Measurements from ENCODE around the gene ARHGAP23.

Gene ARHGAP23

GRCh38 chr17:38533866-38534497, 105.7 kb downstream of the ARHGAP23 start:
- no peak for DNase-seq

DNA sequence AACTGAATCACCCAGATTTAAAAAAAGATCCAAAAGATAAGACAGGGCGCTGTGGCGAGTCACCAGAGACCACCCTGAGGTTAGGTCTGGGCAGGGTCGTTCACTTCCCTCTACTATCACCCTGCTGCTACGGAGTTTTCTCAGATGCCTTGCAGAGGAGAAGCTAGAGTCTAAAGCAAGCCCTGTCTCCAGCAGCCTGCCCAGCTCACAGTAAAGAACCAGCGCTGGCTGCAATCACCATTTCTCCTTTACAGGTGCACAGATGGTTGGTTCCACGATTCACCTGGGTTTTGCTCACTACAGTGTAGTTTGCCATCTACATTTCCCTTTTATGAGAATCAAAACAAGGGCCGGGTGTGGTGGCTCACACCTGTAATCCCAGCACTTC, 106.2 kb downstream of the ARHGAP23 start:
- DNase-seq, result no peak

DNA sequence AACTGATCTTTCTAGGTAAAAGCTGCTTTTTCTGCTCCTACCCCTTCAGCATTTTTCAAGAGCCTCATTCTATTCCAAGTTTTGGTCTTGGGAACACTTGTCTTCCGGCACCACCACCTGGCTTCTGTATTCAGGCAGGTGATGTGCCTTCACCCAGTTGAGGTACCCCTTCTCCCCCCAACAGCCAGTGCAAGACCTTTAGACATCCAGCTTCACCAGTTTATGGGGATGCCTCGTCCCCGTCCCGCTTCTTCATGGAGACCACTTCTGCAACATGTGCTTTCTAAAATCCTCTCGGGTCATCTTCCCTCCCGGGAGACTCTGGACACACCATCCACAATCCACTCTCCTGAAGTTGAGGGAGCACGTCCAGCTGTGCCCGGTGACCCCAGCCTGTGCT, 107.6 kb downstream of the ARHGAP23 start:
- DNase-seq, result no peak

- DNase-seq, result no peak
Observed at GRCh38 chr17:38536661-38537060, 108.4 kb downstream of the ARHGAP23 start.

DNA sequence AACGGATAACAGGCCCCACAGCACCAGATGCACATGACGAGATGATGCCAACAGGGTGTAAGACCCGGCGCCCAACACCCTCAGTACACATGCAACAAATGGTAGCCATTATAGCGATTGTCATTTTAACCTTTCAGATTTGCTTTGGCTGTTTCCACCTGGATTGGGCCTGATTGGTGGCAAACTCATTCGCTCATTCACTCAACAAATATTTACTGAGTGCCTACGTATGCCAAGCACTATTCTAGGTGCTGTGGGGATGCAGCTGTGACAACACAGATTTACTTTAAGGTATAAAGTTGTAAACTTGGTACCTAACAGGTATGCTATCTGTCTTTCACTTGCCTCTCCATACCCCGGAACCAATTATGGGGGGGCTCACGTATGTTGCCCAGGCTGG, 110.6 kb downstream of the ARHGAP23 start:
- no peak for DNase-seq

GRCh38 chr17:38539386-38539785, 111.1 kb downstream of the ARHGAP23 start:
- DNase-seq, result no peak

GRCh38 chr17:38540514-38541045, 112.3 kb downstream of the ARHGAP23 start:
- no peak for DNase-seq

DNA sequence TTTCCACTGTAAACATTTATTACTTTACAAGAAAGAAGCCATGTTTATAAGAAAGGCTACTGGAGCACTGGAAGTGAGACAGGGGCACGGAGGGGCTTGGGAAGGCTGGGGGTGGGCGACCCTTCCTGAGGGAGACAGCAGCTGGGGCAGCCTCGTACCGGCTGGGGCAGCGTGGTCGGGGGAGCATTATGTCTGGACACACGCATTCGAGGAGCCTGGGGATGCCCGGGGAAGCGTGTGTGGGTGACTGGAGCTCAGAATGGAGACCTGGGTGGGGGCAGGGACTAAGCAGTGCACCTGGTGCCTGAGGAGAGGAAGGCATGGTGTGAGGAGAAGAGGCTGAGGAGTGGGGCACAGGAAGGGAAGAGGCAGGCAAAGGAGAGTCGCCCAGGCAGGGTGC, 113.0 kb downstream of the ARHGAP23 start:
- DNase-seq, result no peak

DNA sequence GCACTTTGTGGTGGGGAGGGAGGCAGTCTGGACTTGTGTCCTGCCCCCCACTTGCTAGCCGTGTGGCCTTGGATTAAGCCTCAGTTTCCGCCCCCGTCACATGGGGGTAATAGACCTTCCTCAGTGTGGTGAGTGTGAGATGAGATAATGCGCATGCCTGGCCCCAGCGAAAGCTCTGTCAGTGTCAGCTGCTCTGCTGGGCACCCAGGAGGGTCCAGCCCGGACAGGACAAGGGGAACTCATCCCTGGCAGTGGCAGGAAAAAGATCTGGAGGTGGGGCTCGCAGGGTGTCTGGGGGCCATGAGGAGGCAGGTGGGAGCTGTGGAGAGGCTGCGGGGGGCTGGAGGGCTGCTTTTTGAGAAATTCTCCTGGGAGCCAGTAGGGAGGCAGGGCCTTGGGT, 114.0 kb downstream of the ARHGAP23 start:
- no peak for DNase-seq

GRCh38 chr17:38543403-38544174, 115.3 kb downstream of the ARHGAP23 start:
- DNase-seq, result no peak

- DNase-seq, result no peak
Observed at GRCh38 chr17:38544175-38544838, 116.0 kb downstream of the ARHGAP23 start.

DNA sequence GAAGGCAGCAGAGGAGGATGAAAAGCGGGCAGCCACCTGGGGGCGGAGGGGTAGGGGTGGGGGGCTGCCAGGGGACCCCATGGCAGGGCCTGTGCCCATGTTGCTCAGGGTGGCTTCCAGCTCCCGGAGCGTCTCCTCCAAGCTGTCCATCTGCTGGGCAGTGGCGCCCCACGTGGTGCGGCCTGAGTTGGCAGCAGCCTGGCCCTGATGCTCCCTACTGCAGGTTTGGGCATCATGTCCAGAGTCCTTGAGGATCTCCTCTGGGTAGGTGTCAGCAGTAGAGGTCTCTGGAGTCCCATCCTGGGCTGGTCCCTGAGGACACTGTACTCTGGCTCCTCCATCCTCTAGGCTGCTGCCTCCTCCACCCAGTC, 116.6 kb downstream of the ARHGAP23 start:
- DNase-seq, result no peak

GRCh38 chr17:38545531-38546225, 117.4 kb downstream of the ARHGAP23 start:
- no peak for DNase-seq

DNA sequence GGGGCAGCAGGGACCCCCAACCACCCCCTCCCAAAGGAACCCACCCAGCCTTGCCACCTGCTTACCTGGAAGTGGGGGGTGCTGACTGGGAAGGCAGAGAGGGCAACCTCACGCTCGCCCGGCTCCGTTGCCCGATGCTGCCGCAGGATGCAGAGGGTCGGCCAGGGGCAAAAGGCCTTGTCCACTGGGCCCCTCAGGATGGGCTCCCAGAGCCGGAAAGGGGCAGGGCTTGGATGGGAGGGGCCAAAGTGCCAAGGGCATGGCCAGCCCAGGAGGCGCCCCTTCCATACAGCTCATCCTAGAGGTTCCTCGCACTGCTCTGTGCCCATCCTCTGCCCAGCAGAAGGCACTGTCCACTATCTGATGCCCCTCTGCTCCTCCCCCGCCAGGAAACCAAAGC, 118.1 kb downstream of the ARHGAP23 start:
- no peak for DNase-seq

DNA sequence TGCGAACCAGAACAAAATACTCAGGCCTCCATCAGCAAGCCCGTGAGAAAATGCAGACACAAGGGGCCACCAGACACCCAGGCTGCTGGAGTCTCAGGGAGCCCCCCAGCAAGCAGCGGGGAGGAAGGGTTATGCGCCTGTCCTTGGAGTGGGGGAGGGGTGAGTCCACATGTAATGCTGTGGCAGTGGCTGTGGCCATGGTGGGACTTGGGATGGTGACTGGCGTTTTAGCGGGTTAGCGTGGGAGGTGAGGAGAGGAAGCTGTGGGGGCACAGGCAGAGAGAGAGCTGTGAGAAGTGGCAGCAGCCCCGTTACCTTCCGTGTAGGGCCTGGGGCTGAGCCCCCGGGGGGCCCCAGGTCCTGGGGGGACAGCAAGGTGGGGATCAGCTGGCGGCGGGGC, 119.2 kb downstream of the ARHGAP23 start:
- DNase-seq, result no peak

DNA sequence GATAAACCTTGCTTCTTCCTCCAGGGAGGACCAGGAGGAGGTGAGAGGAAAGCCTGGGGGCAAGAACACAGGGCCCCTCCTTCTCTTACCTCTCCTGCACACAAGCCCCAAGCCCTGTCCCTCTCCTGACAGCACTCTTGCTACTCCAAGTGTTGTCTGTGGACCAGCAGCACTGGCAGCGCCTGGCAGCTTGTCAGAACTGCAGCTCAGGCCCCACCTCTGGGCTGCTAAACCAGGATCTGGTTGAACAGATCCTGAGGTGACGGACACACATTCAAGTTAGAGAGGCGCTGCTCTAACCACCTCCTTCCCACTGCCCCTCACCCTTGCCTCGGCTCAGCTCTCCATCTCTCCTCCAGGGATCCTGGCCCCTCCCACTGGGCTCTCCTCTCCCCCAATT, 121.0 kb downstream of the ARHGAP23 start:
- no peak for DNase-seq

DNA sequence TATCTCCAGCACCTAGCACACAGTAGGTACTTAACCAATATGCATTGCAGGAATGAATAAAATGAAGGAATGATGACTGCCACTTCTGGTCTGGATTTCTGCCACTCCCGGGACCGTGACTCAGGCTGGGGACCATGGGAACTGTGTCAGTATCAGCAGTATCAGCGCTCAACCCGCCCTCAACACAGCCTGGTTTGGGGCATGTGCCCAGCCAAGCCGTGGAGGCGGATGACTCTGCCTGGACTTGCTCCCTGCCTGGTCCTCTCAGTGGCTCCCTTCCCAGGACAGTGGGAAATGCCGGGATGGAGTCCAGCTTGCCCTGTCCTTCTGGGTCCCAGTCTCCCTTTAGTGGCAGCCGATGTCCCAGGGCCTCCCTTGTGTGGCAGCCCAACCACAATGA, 122.4 kb downstream of the ARHGAP23 start:
- DNase-seq, result no peak

GRCh38 chr17:38551121-38551520, 122.9 kb downstream of the ARHGAP23 start:
- no peak for DNase-seq

GRCh38 chr17:38552343-38552742, 124.1 kb downstream of the ARHGAP23 start:
- no peak for DNase-seq

- no peak for DNase-seq
Observed at GRCh38 chr17:38554430-38555350, 126.4 kb downstream of the ARHGAP23 start.

DNA sequence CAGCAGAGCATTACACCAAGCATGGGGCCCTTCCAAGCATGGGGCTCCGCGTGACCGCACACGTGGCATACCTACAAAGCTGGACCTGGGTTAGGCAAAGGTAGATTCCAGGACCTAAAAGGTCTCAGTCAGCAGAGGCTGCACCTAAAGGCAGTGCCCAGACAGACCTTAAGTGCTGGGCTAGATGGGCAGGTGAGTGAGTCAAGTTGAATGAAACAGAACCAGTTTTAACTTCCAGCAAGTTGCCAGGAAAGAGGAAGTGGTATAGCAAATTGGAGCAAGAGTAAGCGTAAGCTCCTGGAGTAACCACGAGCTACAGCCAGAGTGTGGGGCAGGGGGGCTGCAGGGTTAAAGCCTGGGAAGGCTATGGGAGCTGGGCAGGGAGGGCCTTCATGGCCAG, 128.0 kb downstream of the ARHGAP23 start:
- no peak for DNase-seq

- DNase-seq, result no peak
Observed at GRCh38 chr17:38557396-38557795, 129.1 kb downstream of the ARHGAP23 start.
